Stimulated activated CD8-positive, alpha-beta memory T cell treated with anti-CD3 and anti-CD28 coated beads, Interleukin-7, amount 100 ng/mL, for 4 hours (primary cell): ENCODE data around the gene OR2M7.
"Not testable (repeated sequence)": the region's sequence is repeated elsewhere in the genome, so short reads cannot be mapped to it uniquely, and the experiment has no call there.

Source experiments
- DNase-seq, 2 donors: peaks; one replicate each; pipeline ENCODE4 v3.0.0-alpha.2; 2020; ENCODE audit warnings: low read depth in 2 of 2

OR2M7 gene

DNA sequence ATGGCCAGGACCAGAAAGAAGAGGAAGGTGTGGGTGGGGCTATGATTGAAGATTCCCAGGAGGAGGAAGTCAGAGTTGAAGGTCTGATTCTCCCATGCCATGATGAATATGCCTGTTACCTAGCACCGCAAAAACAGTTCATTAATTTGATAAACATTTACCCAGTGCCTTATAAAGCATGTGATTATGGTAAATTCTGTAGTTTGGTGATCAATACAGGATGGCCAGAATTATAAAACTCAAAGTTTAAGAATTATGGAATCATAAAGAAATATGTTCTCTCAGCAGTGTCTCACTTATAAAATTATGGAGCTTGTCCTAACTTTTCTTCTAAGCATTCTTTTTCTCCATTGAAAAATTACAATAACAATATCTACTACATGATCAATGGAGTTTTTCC, at the start of gene OR2M7:
OR2M7 (minus strand) TSS at position 101 of the 400 bp plus-strand sequence; CDS start at position 101, 0 bp downstream.
- no peak for DNase-seq

- DNase-seq: no peak
Measured at GRCh38 chr1:248373761-248374160, 49.4 kb upstream of the OR2M7 start.

DNA sequence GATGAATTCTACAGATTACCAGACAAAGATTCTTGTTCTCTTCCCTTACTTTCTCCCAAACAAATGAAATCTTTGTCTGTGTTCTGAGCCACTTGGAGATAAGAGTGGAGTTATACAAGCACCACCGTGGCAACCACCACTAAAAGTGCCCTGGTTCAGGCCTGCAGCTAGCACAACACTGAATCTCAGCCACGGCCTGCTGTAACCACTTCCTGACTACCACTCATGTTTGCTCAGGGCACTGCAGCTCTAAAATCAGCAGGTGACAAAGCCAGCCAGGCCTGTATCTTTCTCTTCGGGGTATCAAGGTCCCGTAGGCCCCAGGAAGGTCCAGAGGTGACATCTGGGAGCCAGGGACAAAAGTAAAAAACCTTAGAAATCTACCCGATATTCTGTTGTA, 48.0 kb upstream of the OR2M7 start:
- no peak for DNase-seq

DNA sequence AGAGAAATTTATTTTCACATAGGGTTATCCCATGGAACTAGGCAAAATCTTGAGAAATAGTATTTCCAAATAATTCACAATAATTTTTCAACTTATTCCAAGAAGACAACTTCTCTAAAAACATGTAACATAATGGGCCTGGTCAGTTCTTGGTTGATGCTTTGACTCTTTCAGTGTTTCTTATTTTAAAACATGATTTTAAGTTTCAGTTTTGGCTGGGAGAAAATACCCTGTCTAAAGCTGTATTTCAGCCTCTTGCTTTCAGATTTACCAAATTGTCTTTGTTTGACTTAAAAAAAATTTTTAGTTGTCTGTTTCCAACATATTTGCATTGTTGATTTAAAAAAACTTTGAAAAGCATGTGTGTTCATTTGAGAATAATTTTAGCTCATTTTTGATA, 42.2 kb upstream of the OR2M7 start:
- DNase-seq: no peak

DNA sequence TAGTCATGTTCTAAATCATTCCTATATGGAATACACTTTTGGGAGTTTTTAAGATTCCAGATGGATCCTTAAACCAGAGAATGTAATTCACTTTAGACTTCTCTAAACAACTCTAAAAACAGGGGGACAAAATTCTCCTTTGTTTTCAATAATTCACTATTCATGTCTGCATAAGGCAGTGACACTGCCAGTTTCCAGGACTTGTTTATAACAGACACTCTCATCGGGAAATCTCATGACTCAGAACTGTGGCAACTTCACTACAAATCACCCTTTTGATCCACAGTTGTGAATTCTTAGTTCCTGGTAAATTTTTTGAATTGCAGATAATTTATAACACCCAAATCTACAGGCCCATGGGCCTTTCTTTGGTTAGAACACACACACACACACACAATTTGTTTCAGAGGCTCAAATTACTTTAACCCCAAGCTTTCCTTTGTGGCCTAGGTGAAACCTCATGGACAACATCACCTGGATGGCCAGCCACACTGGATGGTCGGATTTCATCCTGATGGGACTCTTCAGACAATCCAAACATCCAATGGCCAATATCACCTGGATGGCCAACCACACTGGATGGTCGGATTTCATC, 36.9 kb upstream of the OR2M7 start, which contains the start of gene OR2T4:
OR2T4 (plus strand) TSS at position 545 of the 595 bp plus-strand sequence; CDS start at position 545, 0 bp downstream.
- DNase-seq: no peak

DNA sequence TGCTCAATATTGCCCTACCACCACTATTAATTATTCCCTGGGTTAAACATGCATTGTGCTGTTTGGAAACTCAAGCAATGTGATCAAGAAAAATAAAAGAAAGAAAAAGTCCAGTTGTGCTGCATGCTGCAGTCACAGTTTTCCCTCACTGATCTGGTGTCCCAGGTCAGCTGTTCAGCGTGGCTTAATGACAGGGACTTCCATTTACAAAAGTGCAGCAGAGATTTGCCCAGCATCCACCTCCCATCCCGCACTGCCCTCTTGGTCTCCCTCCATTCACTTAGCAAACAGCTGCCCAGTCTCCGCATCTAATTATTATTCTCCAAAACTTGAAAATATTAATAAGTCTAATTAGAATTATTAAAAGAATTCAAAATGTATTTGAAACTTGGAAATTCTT, 35.0 kb upstream of the OR2M7 start:
- no peak for DNase-seq

DNA sequence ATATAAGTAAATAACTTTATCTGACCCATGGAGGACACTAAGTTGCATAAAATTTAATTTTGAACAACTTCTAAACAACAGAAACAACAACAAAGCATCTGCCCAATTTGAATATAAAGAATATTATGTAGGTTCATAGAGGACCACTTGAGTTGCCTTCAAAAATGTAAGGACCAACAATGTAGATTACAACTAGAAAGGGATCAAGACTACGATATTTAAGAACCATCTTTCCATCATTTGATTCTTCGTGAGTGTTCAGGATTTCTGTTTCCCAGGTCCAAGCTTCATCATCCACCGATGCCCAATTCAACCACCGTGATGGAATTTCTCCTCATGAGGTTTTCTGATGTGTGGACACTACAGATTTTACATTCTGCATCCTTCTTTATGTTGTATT, 24.1 kb upstream of the OR2M7 start, which contains the start of gene OR14C36:
OR14C36 (plus strand) TSS at position 301 of the 400 bp plus-strand sequence; CDS start at position 301, 0 bp downstream.
- DNase-seq: no peak

GRCh38 chr1:248343451-248343850, 19.1 kb upstream of the OR2M7 start:
- DNase-seq: no peak

GRCh38 chr1:248316796-248317195, 7.6 kb downstream of the OR2M7 start:
- no peak for DNase-seq

- DNase-seq: not testable (repeated sequence)
Measured at GRCh38 chr1:248306740-248307139, 17.6 kb downstream of the OR2M7 start.

DNA sequence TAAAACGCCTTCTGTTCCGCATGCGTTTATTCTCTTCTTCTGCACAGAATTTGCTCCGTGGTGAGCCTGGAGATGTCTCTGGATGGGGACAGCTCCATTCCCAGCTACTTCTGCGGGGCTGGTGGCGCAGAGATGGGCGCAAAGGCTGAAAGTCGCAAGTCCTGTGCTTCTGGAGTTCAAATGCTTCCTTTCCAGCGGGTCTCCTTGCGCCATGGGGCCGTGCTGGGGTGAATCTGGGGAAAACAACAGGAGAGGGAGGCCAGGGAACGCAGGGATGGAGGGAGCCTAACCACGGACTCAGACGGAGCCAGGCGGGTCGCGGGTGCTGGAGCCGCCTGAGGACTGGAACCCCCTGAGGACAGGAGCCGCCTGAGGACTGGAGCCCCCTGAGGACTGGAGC, 18.3 kb downstream of the OR2M7 start:
- DNase-seq: no peak

DNA sequence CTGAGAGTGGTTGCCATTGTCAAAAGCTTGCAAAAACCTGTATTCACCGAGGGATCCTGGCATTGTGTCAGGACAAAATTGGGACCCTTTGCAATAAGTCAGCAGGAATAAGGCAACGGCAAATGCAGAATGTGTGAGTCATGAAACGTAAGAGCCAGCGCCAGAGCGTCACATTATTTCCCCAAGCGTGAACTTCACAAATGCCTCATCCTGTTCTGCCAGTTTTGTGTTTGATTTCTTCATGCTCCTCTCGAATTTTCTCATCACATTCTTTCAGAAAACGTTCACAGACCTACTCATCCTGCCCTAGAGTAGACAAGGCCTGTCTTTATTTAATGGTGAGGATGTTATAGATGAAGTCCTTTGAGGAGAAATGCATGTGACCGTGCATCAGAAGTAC, 18.7 kb downstream of the OR2M7 start:
- not testable (repeated sequence) for DNase-seq

- DNase-seq: no peak
Measured at GRCh38 chr1:248303324-248303723, 21.0 kb downstream of the OR2M7 start, which contains the start of gene OR2T12. Gene OR2T12, minus strand, starts transcription at chr1:248303424. Its CDS starts 7,846 bp downstream, at chr1:248295578.

GRCh38 chr1:248288391-248288790, 36.0 kb downstream of the OR2M7 start:
- DNase-seq: no peak

GRCh38 chr1:248277876-248278275, 46.5 kb downstream of the OR2M7 start, which contains the start of gene OR2T33:
Gene OR2T33, minus strand, starts transcription at chr1:248277976. Its CDS starts 4,162 bp downstream, at chr1:248273814.
- DNase-seq: no peak
